B cell (primary cell): Measurements from ENCODE around the gene ERCC4. TPM values are rescaled to one million over a fixed set of nuclear protein-coding genes. Genes with fewer than 3 reads are reported as not detected.

Source experiments
- ATAC-seq: fragments of 200-7000 bp; cut with Tn5 transposase; one replicate; pipeline ENCODE4 v1.10.0; 2021; ENCODE audit warnings: low read depth, mild to moderate bottlenecking, moderate number of reproducible peaks, moderate library complexity
- CTCF ChIA-PET: fragments of 350-600 bp; sonication (Branson Sonifier 250); formaldehyde crosslinking; loops from one replicate; lab custom pipeline; 2021; ENCODE audit warnings: antibody characterized with exemption, inconsistent platforms; lab: Charles Lee
- POLR2A ChIA-PET: fragments of 350-600 bp; sonication (Branson Sonifier 250); formaldehyde crosslinking; loops from one replicate; lab custom pipeline; 2021; ENCODE audit warnings: antibody characterized with exemption; lab: Charles Lee
- DNase-seq: peaks from one replicate; pipeline ENCODE4 v3.0.0; 2013
- H2AFZ ChIP-seq: 2 replicates; pipeline ENCODE4 v1.6.1; 2012; ENCODE audit warnings: mild to moderate bottlenecking, low read depth, low read length; ENCODE audit not compliant: insufficient read depth, poor library complexity, severe bottlenecking
- H3K27ac ChIP-seq, 2 donors: 1 replicate in 1 of 2; 2 replicates in 1 of 2; pipeline ENCODE4 v1.5.1; 2012 to 2013; ENCODE audit warnings: low read length in 2 of 2, mild to moderate bottlenecking in 2 of 2, moderate library complexity in 1 of 2
- H3K27me3 ChIP-seq, 4 experiments: fragments of 200-600 bp in 1 of 4; sonication (generic) in 1 of 4; replicated peaks in 1 of 4; 1 replicate in 2 of 4; 2 replicates in 2 of 4; pipeline versions ENCODE4 v1.6.1 to v1.7.0; 2013 to 2016; ENCODE audit warnings: low read length in 3 of 4, mild to moderate bottlenecking in 2 of 4, mixed read lengths in 1 of 4, moderate library complexity in 1 of 4; ENCODE audit not compliant: insufficient read depth in 4 of 4, control insufficient read depth in 3 of 4; ENCODE audit errors: control extremely low read depth in 1 of 4
- H3K36me3 ChIP-seq, 2 experiments: replicated peaks in 1 of 2; 1 replicate in 1 of 2; 2 replicates in 1 of 2; pipeline versions ENCODE4 v1.6.1 to v1.7.1; 2013; ENCODE audit warnings: low read length in 1 of 2; ENCODE audit not compliant: insufficient read depth in 2 of 2, control insufficient read depth in 1 of 2; ENCODE audit errors: control extremely low read depth in 1 of 2, extremely low read depth in 1 of 2
- H3K4me1 ChIP-seq, 2 donors: fragments of 200-600 bp in 1 of 2; sonication (generic) in 1 of 2; 1 replicate in 1 of 2; 2 replicates in 1 of 2; pipeline versions ENCODE4 v1.5.1 to v1.6.1; 2013 to 2017; ENCODE audit warnings: low read length in 2 of 2; ENCODE audit not compliant: control insufficient read depth in 2 of 2, insufficient read depth in 2 of 2
- H3K4me2 ChIP-seq: replicated peaks from 2 replicates; pipeline ENCODE3; 2012; ENCODE audit warnings: mild to moderate bottlenecking, low read depth, low read length; ENCODE audit not compliant: poor library complexity, severe bottlenecking
- H3K4me3 ChIP-seq, 5 experiments: fragments of 200-600 bp in 1 of 5; sonication (generic) in 1 of 5; 1 replicate in 3 of 5; 2 replicates in 2 of 5; pipeline versions ENCODE4 v1.5.1 to v1.7.0; 2011 to 2016; ENCODE audit warnings: low read length in 4 of 5, mild to moderate bottlenecking in 4 of 5, low read depth in 2 of 5, control low read depth in 1 of 5, moderate library complexity in 1 of 5; ENCODE audit not compliant: insufficient read depth in 1 of 5; ENCODE audit errors: control extremely low read depth in 1 of 5, extremely low read depth in 1 of 5
- H3K79me2 ChIP-seq: fragments of 200-600 bp; sonication (generic); one replicate; pipeline ENCODE4 v1.6.0; 2016; ENCODE audit warnings: low read length; ENCODE audit not compliant: control insufficient read depth, insufficient read depth
- H3K9ac ChIP-seq: fragments of 200-600 bp; sonication (generic); 2 replicates; pipeline ENCODE4 v1.6.1; 2017; ENCODE audit warnings: mild to moderate bottlenecking, low read length, moderate library complexity
- H3K9me3 ChIP-seq, 3 donors: one replicate each; pipeline versions ENCODE4 v1.6.1 to v1.7.1; 2013; ENCODE audit warnings: low read length in 2 of 3; ENCODE audit not compliant: control insufficient read depth in 2 of 3, insufficient read depth in 1 of 3; ENCODE audit errors: control extremely low read depth in 1 of 3
- H4K20me1 ChIP-seq: 2 replicates; pipeline ENCODE4 v1.6.0; 2012; ENCODE audit warnings: mild to moderate bottlenecking, low read length; ENCODE audit not compliant: insufficient read depth, control insufficient read depth, poor library complexity, severe bottlenecking
- H3K27ac Mint-ChIP-seq: one replicate; pipeline ENCODE4 v1.8.0; 2021; ENCODE audit warnings: mixed read lengths
- H3K27me3 Mint-ChIP-seq: one replicate; pipeline ENCODE4 v1.8.0; 2021; ENCODE audit warnings: mixed read lengths
- H3K4me1 Mint-ChIP-seq: one replicate; pipeline ENCODE4 v1.8.0; 2021; ENCODE audit warnings: mixed read lengths
- H3K4me3 Mint-ChIP-seq: one replicate; pipeline ENCODE4 v1.8.0; 2021; ENCODE audit warnings: mixed read lengths
- H3K9me3 Mint-ChIP-seq: one replicate; pipeline ENCODE4 v1.8.0; 2022; ENCODE audit warnings: mixed read lengths; ENCODE audit not compliant: insufficient read depth
- EZH2 ChIP-seq: IDR thresholded peaks from 2 replicates; pipeline ENCODE4 v1.6.1; 2012; ENCODE audit warnings: borderline replicate concordance, low read depth, mild to moderate bottlenecking, moderate library complexity, low read length; ENCODE audit not compliant: insufficient read depth, poor library complexity, severe bottlenecking
- WGBS: methylation state at CpG from one replicate; pipeline ENCODE4 v1.1.5; 2013; ENCODE audit warnings: missing lambda C conversion rate; ENCODE audit not compliant: insufficient coverage; 5-methylcytosine and 5-hydroxymethylcytosine counted together
- intact Hi-C: fragments of 100-400 bp; cut with micrococcal nuclease; formaldehyde crosslinking; loops from one replicate; pipeline ENCODE4 v1.10.0; 2022
- polyA plus RNA-seq: library from polyadenylated mRNA; depleted of rRNA; stranded (reverse); fragments of >200 nt; gene quantifications from 2 replicates; pipeline ENCODE4 v1.2.3, GENCODE V29; 2012
- total RNA-seq, 2 donors: library from RNA; stranded (reverse); fragments of 120-200 nt in 1 of 2; gene quantifications; 1 replicate in 1 of 2; 2 replicates in 1 of 2; pipeline versions ENCODE4 v1.2.3 to v1.2.4, GENCODE V29; 2013 to 2022
- TF ChIP-seq, protein P1 (sequence below): fragments of 200-600 bp; IDR thresholded peaks from one replicate; pipeline ENCODE4 v1.8.0; 2022; ENCODE audit warnings: antibody characterized with exemption, mild to moderate bottlenecking

ERCC4 gene
- total and polyA plus RNA-seq, 2 donors (not counting 1 experiment from before 2014, with no cell fraction given): 1.0 to 11.9 TPM

DNA sequence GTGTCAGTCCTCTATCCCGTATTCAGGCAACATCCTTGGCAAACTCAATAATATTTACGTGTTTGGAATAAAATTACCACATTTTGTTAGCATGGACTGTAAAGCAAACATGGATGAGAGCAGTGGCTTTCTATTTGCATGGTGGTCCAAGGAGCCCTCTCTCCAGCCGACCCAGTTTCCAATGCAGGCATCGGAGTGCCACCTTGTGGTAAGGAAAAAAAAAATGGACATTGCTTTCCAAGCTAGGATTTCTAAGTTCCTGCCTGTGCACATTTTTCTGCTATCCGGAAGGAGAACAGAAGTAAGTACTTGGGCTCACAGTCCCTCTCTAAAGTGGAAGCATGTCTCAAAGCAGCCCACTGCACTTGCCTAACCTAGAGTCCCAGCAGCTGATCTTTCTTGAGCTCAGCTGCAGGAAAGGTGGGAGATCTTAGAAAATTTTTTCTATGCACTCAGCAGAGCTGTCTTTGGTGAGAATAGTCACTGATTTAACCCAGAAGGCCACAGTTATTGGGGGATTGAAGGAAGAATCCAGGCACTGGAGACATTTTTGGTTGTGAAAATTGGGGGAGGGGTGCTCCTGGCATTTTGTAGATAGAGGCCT is 46.0 kb upstream of the ERCC4 start:
- H3K4me3 Mint-ChIP-seq: no peak overlapping the region
- TF ChIP-seq, protein P1, sequence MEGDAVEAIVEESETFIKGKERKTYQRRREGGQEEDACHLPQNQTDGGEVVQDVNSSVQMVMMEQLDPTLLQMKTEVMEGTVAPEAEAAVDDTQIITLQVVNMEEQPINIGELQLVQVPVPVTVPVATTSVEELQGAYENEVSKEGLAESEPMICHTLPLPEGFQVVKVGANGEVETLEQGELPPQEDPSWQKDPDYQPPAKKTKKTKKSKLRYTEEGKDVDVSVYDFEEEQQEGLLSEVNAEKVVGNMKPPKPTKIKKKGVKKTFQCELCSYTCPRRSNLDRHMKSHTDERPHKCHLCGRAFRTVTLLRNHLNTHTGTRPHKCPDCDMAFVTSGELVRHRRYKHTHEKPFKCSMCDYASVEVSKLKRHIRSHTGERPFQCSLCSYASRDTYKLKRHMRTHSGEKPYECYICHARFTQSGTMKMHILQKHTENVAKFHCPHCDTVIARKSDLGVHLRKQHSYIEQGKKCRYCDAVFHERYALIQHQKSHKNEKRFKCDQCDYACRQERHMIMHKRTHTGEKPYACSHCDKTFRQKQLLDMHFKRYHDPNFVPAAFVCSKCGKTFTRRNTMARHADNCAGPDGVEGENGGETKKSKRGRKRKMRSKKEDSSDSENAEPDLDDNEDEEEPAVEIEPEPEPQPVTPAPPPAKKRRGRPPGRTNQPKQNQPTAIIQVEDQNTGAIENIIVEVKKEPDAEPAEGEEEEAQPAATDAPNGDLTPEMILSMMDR: no peak
- no peak for TF ChIP-seq EZH2
- no peak overlapping the region for H3K27ac Mint-ChIP-seq
- Histone ChIP-seq H3K4me1 (no peaks in the 10 kb centered on the region), H3K4me3 (no peak overlapping the region), H3K9ac (no peak overlapping the region), H3K27me3 (peaks cover 0 to 2% (median 0%) of the 10 kb centered on the region in 4 experiments), H3K4me2 (no peak overlapping the region), H2AFZ (no peak overlapping the region), H3K27ac (no peak overlapping the region), H3K36me3 (no peaks in the 10 kb centered on the region), H3K79me2 (no peaks in the 10 kb centered on the region), H3K9me3 (no peaks in the 10 kb centered on the region), H4K20me1 (no peaks in the 10 kb centered on the region)
- no peak for ATAC-seq
- 0% methylated on average over 1 of the region's 5 CpGs for WGBS
- H3K27me3 Mint-ChIP-seq: peaks cover 32% of the 10 kb centered on the region
- POLR2A ChIA-PET: no interaction called here
- no peak for DNase-seq
- intact Hi-C loops: no loop called here
- H3K4me1 Mint-ChIP-seq: no peaks in the 10 kb centered on the region
- H3K9me3 Mint-ChIP-seq: no peaks in the 10 kb centered on the region
- CTCF ChIA-PET: no interaction called here

DNA sequence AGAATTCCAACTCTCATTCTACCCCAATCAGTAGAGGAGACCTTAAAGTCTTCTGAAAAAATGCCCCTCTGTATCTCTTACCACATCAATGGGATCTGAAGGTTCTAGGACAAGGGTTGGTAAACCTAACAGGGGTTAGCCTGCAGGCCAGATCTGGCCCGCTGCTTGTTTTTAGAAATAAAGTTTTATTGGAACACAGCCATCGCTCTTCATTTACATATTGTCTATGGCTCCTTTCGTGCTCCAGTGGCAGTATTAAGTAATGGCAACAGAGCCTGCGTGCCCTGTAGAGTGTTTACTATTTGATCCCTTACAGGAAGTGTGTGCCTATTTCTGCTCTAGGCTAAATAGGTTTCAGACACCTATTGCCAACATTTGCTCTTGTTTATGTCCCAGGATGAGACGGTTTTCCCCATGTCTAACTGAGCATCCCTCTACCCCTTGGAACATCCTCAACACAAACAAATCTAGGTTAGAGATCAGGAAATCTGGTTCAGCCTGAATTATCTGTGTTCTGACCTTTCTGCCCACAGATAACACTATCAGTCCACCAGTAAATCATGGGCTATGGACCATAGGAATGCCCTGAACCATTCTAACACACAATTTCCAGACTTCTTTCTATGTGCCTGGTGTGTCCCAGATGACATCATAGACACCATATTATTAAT is 44.2 kb upstream of the ERCC4 start:
- Histone ChIP-seq H3K9ac (no peak overlapping the region), H3K4me3 (no peak overlapping the region), H2AFZ (no peak overlapping the region), H3K4me2 (no peak overlapping the region), H4K20me1 (no peaks in the 10 kb centered on the region), H3K4me1 (no peaks in the 10 kb centered on the region), H3K36me3 (no peaks in the 10 kb centered on the region), H3K79me2 (no peaks in the 10 kb centered on the region), H3K27me3 (no peaks in the 10 kb centered on the region), H3K27ac (no peak overlapping the region), H3K9me3 (no peaks in the 10 kb centered on the region)
- no peaks in the 10 kb centered on the region for H3K4me1 Mint-ChIP-seq
- ATAC-seq (no peak), DNase-seq (no peak)
- no peaks in the 10 kb centered on the region for H3K9me3 Mint-ChIP-seq
- H3K4me3 Mint-ChIP-seq: no peak overlapping the region
- intact Hi-C loops: no loop called here
- peaks cover 24% of the 10 kb centered on the region for H3K27me3 Mint-ChIP-seq
- no peak for TF ChIP-seq EZH2
- TF ChIP-seq, protein P1: no peak
- WGBS: 75% methylated on average over 2 of the region's 5 CpGs
- POLR2A ChIA-PET: no interaction called here
- CTCF ChIA-PET: no interaction called here
- H3K27ac Mint-ChIP-seq: no peak overlapping the region
